Muscle of arm (tissue), 12 donors: ENCODE measurements around the gene DNM1. TPM values are rescaled to one million over a fixed set of nuclear protein-coding genes. Genes with fewer than 3 reads are reported as not detected.

Source experiments
- DNase-seq: peaks from one replicate; pipeline ENCODE4 v3.0.0-alpha.2; 2013
- polyA plus RNA-seq, 12 donors: library from polyadenylated mRNA; unstranded; fragments of 120-200 nt; gene quantifications; one replicate each; pipeline ENCODE4 v1.2.1, GENCODE V29; 2013; ENCODE audit not compliant: insufficient read length in 12 of 12

The DNM1 gene
- polyA plus RNA-seq, 12 donors = 24.3 to 190 (median 43.5) TPM; not detected in 1

DNA sequence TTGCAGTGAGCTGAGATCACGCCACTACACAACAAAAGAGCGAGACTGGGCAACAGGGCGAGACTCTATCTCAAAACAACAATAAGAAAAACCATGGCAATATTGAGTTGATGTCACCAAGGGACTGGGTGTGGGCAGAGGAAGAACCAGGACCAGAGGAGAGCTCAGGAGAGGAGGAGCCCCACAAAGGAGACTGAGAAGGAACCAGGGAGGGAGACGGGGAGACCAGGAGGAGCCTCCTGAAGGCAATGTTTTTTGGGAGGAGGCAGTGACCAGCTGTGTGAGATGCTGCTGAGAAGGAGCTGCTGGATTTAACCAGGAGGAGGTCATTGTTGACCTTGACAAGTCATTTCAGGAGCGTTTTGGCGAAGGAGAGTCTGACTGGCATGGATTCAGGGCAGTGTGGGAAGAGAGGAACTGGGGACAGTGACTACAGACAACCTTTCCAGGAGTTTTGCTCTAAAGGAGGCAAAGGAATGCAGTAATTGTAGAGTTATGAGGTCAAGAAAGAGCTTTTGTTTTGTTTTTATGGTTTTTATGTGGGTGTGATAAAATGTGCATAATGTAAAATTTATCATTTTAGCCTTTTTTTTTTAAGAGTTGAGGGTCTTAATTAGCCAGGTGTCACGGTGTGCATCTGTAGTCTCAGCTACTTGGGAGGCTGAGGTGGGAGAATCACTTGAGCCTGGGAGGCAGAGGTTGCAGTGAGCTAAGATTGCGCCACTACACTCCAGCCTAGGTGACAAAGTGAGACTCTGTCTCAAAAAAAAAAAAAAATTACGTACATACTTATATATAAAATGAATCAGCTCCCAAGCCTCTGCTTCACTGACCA is 101.2 kb downstream of the DNM1 start:
- DNase-seq = no peak

Other genes with a start within 250 kb of the DNM1 start
- gene EEIG1, start 222.4 kb upstream of the DNM1 start, polyA plus RNA-seq = 10 to 100 TPM in 11 of 12 donors, not detected in 1; 12.7 to 37.2 (median 14.9) TPM
- gene NAIF1, start 136.1 kb upstream of the DNM1 start, polyA plus RNA-seq = 10 to 100 TPM in 1 of 12 donors, 1 to 10 TPM in 10, not detected in 1; 6.5 to 21.2 (median 8.0) TPM
- gene SLC25A25, start 135.1 kb upstream of the DNM1 start, polyA plus RNA-seq = 10 to 100 TPM in 11 of 12 donors, not detected in 1; 10.8 to 15.3 (median 11.6) TPM
- 10 to 100 TPM in 11 of 12 donors, not detected in 1; 24.4 to 37.2 (median 33.4) TPM for gene PTGES2, start 75.7 kb upstream of the DNM1 start, polyA plus RNA-seq
- 1 to 10 TPM in 1 of 12 donors, under 1 TPM in 7, not detected in 4; 0.31 to 6.2 (median 0.70) TPM for gene LCN2, start 53.9 kb upstream of the DNM1 start, polyA plus RNA-seq
- gene BBLN, start 43.1 kb upstream of the DNM1 start, polyA plus RNA-seq = 10 to 100 TPM in 11 of 12 donors, not detected in 1; 16.6 to 61.6 (median 22.2) TPM
- 100 to 1,000 TPM in 7 of 12 donors, 10 to 100 TPM in 4, not detected in 1; 79.1 to 228 (median 101) TPM for gene CIZ1, start 11.8 kb upstream of the DNM1 start, polyA plus RNA-seq
- gene GOLGA2, start 72.6 kb downstream of the DNM1 start, polyA plus RNA-seq = 100 to 1,000 TPM in 3 of 12 donors, 10 to 100 TPM in 9; 78.4 to 143 (median 88.3) TPM
- 10 to 100 TPM in 10 of 12 donors, not detected in 2; 17.7 to 28.9 (median 21.2) TPM for gene SWI5, start 72.9 kb downstream of the DNM1 start, polyA plus RNA-seq
- gene TRUB2, start 119.1 kb downstream of the DNM1 start, polyA plus RNA-seq = 10 to 100 TPM in 11 of 12 donors, not detected in 1; 17.6 to 23.5 (median 21.5) TPM
- 100 to 1,000 TPM in 1 of 12 donors, 10 to 100 TPM in 11; 23.1 to 171 (median 25.8) TPM for gene COQ4, start 119.5 kb downstream of the DNM1 start, polyA plus RNA-seq
- gene SLC27A4, start 137.1 kb downstream of the DNM1 start, polyA plus RNA-seq = 10 to 100 TPM in 5 of 12 donors, 1 to 10 TPM in 6, not detected in 1; 4.6 to 12.0 (median 9.8) TPM
- 10 to 100 TPM in 11 of 12 donors, not detected in 1; 41.1 to 68.5 (median 59.9) TPM for gene URM1, start 168.0 kb downstream of the DNM1 start, polyA plus RNA-seq
- gene CERCAM, start 217.5 kb downstream of the DNM1 start, polyA plus RNA-seq = 100 to 1,000 TPM in 4 of 12 donors, 10 to 100 TPM in 7, not detected in 1; 79.6 to 112 (median 87.6) TPM